ENCODE results near the gene ARL17B.

Gene ARL17B

GRCh38 chr17:46264456-46265198, 96.9 kb downstream of the ARL17B start (continued):
- TF ChIP-seq, protein P1, sequence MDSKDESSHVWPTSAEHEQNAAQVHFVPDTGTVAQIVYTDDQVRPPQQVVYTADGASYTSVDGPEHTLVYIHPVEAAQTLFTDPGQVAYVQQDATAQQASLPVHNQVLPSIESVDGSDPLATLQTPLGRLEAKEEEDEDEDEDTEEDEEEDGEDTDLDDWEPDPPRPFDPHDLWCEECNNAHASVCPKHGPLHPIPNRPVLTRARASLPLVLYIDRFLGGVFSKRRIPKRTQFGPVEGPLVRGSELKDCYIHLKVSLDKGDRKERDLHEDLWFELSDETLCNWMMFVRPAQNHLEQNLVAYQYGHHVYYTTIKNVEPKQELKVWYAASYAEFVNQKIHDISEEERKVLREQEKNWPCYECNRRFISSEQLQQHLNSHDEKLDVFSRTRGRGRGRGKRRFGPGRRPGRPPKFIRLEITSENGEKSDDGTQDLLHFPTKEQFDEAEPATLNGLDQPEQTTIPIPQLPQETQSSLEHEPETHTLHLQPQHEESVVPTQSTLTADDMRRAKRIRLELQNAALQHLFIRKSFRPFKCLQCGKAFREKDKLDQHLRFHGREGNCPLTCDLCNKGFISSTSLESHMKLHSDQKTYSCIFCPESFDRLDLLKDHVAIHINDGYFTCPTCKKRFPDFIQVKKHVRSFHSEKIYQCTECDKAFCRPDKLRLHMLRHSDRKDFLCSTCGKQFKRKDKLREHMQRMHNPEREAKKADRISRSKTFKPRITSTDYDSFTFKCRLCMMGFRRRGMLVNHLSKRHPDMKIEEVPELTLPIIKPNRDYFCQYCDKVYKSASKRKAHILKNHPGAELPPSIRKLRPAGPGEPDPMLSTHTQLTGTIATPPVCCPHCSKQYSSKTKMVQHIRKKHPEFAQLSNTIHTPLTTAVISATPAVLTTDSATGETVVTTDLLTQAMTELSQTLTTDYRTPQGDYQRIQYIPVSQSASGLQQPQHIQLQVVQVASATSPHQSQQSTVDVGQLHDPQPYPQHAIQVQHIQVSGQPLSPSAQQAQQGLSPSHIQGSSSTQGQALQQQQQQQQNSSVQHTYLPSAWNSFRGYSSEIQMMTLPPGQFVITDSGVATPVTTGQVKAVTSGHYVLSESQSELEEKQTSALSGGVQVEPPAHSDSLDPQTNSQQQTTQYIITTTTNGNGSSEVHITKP (tag by site-specific recombination; IDR thresholded peaks at IDR 0.05) = no peak
- TF ChIP-seq ZNF302 (tag by site-specific recombination; IDR thresholded peaks at IDR 0.05; ENCODE audit: low read depth) = no peak
- 0 out of 2 replicates have a peak, but pooled peaks have one; percentile 23 for TF ChIP-seq ZNF629 (tag by site-specific recombination; IDR thresholded peaks at IDR 0.05)
- TF ChIP-seq ZNF660 (tag by site-specific recombination; IDR thresholded peaks at IDR 0.05) = no peak
- TF ChIP-seq ZNF76 (tag by site-specific recombination; IDR thresholded peaks at IDR 0.05; ENCODE audit: borderline replicate concordance, low read depth) = no peak
- TF ChIP-seq ZNF433 (tag by site-specific recombination; IDR thresholded peaks at IDR 0.05; ENCODE audit: low read depth) = no peak
- TF ChIP-seq ZNF266 (tag by site-specific recombination; IDR thresholded peaks at IDR 0.05; ENCODE audit: low read depth) = no peak
- TF ChIP-seq ZNF449 (tag by site-specific recombination; IDR thresholded peaks at IDR 0.05) = no peak; the same call in 1 of the 2 replicates
- no peak for TF ChIP-seq TCF7L2 (IDR thresholded peaks at IDR 0.05; ENCODE audit: borderline replicate concordance, low read depth, low read length)
- TF ChIP-seq ZNF426 (tag by site-specific recombination; IDR thresholded peaks at IDR 0.05) = no peak
- TF ChIP-seq, protein P2, sequence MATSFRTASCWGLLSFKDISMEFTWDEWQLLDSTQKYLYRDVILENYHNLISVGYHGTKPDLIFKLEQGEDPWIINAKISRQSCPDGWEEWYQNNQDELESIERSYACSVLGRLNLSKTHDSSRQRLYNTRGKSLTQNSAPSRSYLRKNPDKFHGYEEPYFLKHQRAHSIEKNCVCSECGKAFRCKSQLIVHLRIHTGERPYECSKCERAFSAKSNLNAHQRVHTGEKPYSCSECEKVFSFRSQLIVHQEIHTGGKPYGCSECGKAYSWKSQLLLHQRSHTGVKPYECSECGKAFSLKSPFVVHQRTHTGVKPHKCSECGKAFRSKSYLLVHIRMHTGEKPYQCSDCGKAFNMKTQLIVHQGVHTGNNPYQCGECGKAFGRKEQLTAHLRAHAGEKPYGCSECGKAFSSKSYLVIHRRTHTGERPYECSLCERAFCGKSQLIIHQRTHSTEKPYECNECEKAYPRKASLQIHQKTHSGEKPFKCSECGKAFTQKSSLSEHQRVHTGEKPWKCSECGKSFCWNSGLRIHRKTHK (tag by site-specific recombination; IDR thresholded peaks at IDR 0.05) = no peak
- TF ChIP-seq ZNF473 (tag by site-specific recombination; IDR thresholded peaks at IDR 0.05) = no peak
- TF ChIP-seq ZNF394 (tag by site-specific recombination; IDR thresholded peaks at IDR 0.05; ENCODE audit: borderline replicate concordance) = no peak
- TF ChIP-seq MYNN (tag by site-specific recombination; IDR thresholded peaks at IDR 0.05; ENCODE audit: borderline replicate concordance) = no peak
- no peak for TF ChIP-seq ZSCAN30 (tag by site-specific recombination; IDR thresholded peaks at IDR 0.05)
- TF ChIP-seq ZNF701 (tag by site-specific recombination; IDR thresholded peaks at IDR 0.05) = no peak
- TF ChIP-seq YY1 (tag by site-specific recombination; IDR thresholded peaks at IDR 0.05) = no peak
- TF ChIP-seq ZSCAN23 (tag by site-specific recombination; IDR thresholded peaks at IDR 0.05) = no peak
- 0 out of 2 replicates have a peak, but pooled peaks have one; percentile 29 for TF ChIP-seq FEZF1 (tag by site-specific recombination; IDR thresholded peaks at IDR 0.05)
- TF ChIP-seq SCRT2 (tag by site-specific recombination; IDR thresholded peaks at IDR 0.05) = peak; percentile 92
- TF ChIP-seq, protein P3, sequence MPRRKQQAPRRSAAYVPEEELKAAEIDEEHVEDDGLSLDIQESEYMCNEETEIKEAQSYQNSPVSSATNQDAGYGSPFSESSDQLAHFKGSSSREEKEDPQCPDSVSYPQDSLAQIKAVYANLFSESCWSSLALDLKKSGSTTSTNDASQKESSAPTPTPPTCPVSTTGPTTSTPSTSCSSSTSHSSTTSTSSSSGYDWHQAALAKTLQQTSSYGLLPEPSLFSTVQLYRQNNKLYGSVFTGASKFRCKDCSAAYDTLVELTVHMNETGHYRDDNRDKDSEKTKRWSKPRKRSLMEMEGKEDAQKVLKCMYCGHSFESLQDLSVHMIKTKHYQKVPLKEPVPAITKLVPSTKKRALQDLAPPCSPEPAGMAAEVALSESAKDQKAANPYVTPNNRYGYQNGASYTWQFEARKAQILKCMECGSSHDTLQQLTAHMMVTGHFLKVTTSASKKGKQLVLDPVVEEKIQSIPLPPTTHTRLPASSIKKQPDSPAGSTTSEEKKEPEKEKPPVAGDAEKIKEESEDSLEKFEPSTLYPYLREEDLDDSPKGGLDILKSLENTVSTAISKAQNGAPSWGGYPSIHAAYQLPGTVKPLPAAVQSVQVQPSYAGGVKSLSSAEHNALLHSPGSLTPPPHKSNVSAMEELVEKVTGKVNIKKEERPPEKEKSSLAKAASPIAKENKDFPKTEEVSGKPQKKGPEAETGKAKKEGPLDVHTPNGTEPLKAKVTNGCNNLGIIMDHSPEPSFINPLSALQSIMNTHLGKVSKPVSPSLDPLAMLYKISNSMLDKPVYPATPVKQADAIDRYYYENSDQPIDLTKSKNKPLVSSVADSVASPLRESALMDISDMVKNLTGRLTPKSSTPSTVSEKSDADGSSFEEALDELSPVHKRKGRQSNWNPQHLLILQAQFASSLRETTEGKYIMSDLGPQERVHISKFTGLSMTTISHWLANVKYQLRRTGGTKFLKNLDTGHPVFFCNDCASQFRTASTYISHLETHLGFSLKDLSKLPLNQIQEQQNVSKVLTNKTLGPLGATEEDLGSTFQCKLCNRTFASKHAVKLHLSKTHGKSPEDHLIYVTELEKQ (tag by site-specific recombination; IDR thresholded peaks at IDR 0.05; ENCODE audit: borderline replicate concordance) = no peak
- no peak for TF ChIP-seq PRDM1 (tag by site-specific recombination; IDR thresholded peaks at IDR 0.05)
- TF ChIP-seq ZNF548 (tag by site-specific recombination; IDR thresholded peaks at IDR 0.05) = no peak
- TF ChIP-seq GLIS1 (tag by site-specific recombination; IDR thresholded peaks at IDR 0.05) = peak; percentile 58
- TF ChIP-seq OSR2 (tag by site-specific recombination; IDR thresholded peaks at IDR 0.05) = peak; percentile 79
- no peak for TF ChIP-seq ZNF16 (tag by site-specific recombination; IDR thresholded peaks at IDR 0.05; ENCODE audit: low read depth)
- no peak for TF ChIP-seq PATZ1 (tag by site-specific recombination; IDR thresholded peaks at IDR 0.05)
- TF ChIP-seq ZNF132 (tag by site-specific recombination; IDR thresholded peaks at IDR 0.05; ENCODE audit: borderline replicate concordance) = no peak

All from HEK293 (cell line).